GM12892 (cell line): ENCODE measurements around the gene CYB5A.
"Not testable (repeated sequence)": the region's sequence is repeated elsewhere in the genome, so short reads cannot be mapped to it uniquely, and the experiment has no call there.

Experiments
- DNase-seq: peaks from one replicate; pipeline ENCODE4 v3.0.0; 2011; ENCODE audit not compliant: insufficient read length
- FAIRE-seq: peaks from 2 replicates; lab custom pipeline; 2011; peaks lifted over from hg19 to GRCh38; lab: Jason Lieb, UNC
- POLR2A ChIP-seq: IDR thresholded peaks from 2 replicates; pipeline ENCODE4 v1.6.1; 2011; ENCODE audit warnings: low read depth, low read length, control low read depth
- POLR2AphosphoS5 ChIP-seq: IDR thresholded peaks from 2 replicates; pipeline ENCODE4 v1.6.1; 2011; ENCODE audit warnings: low read depth, low read length, control low read depth
- TAF1 ChIP-seq: IDR thresholded peaks from 2 replicates; pipeline ENCODE4 v1.6.1; 2011; ENCODE audit warnings: low read depth, mild to moderate bottlenecking, control low read depth, low read length, borderline replicate concordance

CYB5A gene

GRCh38 chr18:74292541-74292858, 737 bp upstream of the CYB5A start:
- TF ChIP-seq POLR2AphosphoS5, result no peak
- TF ChIP-seq POLR2A, result no peak
- no peak for TF ChIP-seq TAF1
- FAIRE-seq (no peak), DNase-seq (no peak)

GRCh38 chr18:74291472-74291770, 342 bp downstream of the CYB5A start:
- no peak for DNase-seq
- no peak for FAIRE-seq
- TF ChIP-seq TAF1, result no peak
- TF ChIP-seq POLR2A, result no peak
- no peak for TF ChIP-seq POLR2AphosphoS5

- FAIRE-seq, result no peak
Measured at GRCh38 chr18:74290794-74291471, 830 bp downstream of the CYB5A start.

GRCh38 chr18:74290021-74290420, 1.7 kb downstream of the CYB5A start:
- TF ChIP-seq POLR2A (no peak), TAF1 (no peak), POLR2AphosphoS5 (no peak)
- DNase-seq (no peak), FAIRE-seq (no peak)

More at GRCh38 chr18:74290794-74291471, 830 bp downstream of the CYB5A start:
- no peak for DNase-seq
- TF ChIP-seq TAF1 (no peak), POLR2A (no peak), POLR2AphosphoS5 (no peak)

GRCh38 chr18:74289137-74289536, 2.6 kb downstream of the CYB5A start:
- FAIRE-seq (peak; percentile 14), DNase-seq (no peak)
- TF ChIP-seq POLR2AphosphoS5 (no peak), TAF1 (no peak), POLR2A (no peak)

GRCh38 chr18:74288730-74289129, 3.0 kb downstream of the CYB5A start:
- DNase-seq, result no peak
- TF ChIP-seq POLR2AphosphoS5, result no peak
- TF ChIP-seq POLR2A, result no peak
- FAIRE-seq, result no peak

GRCh38 chr18:74288041-74288440, 3.7 kb downstream of the CYB5A start:
- FAIRE-seq (no peak), DNase-seq (no peak)
- TF ChIP-seq POLR2AphosphoS5 (no peak), TAF1 (no peak), POLR2A (no peak)

- TF ChIP-seq TAF1 (no peak), POLR2AphosphoS5 (no peak), POLR2A (no peak)
- DNase-seq, result no peak
- FAIRE-seq, result no peak
Measured at GRCh38 chr18:74286856-74287255, 4.9 kb downstream of the CYB5A start.

GRCh38 chr18:74286106-74286855, 5.5 kb downstream of the CYB5A start:
- TF ChIP-seq TAF1 (no peak), POLR2AphosphoS5 (no peak), POLR2A (no peak)
- no peak for FAIRE-seq
- no peak for DNase-seq

GRCh38 chr18:74285583-74285982, 6.2 kb downstream of the CYB5A start:
- not testable (repeated sequence) for FAIRE-seq, DNase-seq

GRCh38 chr18:74284980-74285355, 6.8 kb downstream of the CYB5A start:
- TF ChIP-seq POLR2AphosphoS5 (no peak), POLR2A (no peak), TAF1 (no peak)
- FAIRE-seq (no peak), DNase-seq (no peak)

GRCh38 chr18:74284191-74284979, 7.4 kb downstream of the CYB5A start:
- TF ChIP-seq POLR2AphosphoS5 (no peak), POLR2A (no peak), TAF1 (no peak)
- DNase-seq, result no peak

More at GRCh38 chr18:74284191-74284979, 7.4 kb downstream of the CYB5A start:
- no peak for FAIRE-seq
